GM12801 (cell line): ENCODE results near the gene KIZ.

Experiments
- TF ChIP-seq, protein P1 (sequence below): IDR thresholded peaks from one replicate; pipeline ENCODE4 v1.5.1; 2011; ENCODE audit warnings: control low read depth; ENCODE audit not compliant: insufficient read length; ENCODE audit errors: extremely low read depth

Gene KIZ

DNA sequence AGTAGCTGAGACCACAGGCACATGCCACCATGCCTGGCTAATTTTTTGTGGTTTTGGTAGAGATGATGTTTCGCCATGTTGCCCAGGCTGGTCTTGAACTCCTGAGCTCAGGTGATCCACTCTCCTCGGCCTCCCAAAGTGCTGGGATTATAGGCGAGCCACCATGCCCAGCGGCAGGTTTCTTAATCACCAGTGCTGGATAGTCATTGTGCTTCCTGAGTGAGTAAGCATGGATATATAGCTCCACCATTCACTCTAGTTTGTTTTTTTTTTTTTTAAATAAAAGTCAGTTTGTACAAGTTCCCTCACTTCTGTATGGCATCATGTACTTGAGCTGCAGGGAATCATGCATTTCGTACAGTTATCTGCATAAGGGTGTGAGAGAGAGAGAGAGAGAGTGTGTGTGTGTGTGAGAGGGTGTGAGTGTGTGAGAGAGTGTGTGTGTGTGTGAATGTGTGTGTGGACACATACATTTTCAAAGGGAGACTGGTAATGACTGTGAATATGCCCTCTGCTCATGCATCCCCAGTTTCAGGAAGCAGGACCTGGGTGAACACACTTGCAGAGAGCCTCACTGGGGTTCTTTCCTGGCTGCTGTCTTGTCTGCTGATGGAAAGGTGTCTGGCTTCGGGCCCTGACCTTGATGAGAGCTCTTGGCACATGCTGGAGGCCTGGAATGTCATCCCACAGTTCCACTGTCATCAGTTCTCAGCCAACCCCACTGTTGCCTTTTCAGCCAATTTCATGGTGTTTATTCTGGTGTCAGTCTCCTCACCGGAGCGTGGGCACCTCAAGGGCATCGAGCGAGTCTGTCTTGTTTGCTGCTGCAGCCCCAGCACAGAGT is 112.3 kb downstream of the KIZ start:
- TF ChIP-seq, protein P1, sequence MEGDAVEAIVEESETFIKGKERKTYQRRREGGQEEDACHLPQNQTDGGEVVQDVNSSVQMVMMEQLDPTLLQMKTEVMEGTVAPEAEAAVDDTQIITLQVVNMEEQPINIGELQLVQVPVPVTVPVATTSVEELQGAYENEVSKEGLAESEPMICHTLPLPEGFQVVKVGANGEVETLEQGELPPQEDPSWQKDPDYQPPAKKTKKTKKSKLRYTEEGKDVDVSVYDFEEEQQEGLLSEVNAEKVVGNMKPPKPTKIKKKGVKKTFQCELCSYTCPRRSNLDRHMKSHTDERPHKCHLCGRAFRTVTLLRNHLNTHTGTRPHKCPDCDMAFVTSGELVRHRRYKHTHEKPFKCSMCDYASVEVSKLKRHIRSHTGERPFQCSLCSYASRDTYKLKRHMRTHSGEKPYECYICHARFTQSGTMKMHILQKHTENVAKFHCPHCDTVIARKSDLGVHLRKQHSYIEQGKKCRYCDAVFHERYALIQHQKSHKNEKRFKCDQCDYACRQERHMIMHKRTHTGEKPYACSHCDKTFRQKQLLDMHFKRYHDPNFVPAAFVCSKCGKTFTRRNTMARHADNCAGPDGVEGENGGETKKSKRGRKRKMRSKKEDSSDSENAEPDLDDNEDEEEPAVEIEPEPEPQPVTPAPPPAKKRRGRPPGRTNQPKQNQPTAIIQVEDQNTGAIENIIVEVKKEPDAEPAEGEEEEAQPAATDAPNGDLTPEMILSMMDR = no peak

DNA sequence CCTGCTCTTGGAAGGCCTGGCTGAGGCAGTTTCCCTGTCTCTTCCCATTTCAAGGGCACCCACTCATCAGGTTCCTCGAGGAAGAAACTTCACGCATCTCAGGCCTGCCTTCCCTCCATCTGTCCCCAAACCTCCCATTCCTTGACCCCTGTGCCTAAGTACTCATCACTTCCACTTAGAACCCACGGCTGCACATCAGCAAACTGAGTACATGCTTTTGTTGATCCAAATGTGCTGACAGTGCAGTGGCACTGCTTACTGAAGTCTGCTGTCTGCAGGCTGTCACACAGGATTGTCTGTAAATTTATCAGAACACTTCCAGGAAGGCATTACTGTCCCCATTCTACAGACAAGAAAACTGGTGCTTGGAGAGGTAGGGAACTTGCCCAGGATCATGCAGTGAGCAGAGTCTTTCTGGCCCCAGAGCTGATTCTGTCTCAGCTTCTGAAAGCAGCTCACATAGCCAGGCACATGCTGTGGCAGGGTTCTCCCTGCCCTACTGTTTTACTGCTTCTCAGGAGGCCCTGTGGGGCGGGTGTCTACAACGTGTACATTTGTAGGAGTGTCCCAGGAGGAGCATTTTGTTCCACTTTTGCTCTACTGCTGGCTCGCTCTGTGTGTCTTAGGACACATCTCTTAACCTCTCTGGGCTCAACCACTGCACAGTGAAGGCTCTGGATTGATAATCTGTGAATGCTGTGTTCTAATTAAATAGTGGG is 113.1 kb downstream of the KIZ start:
- TF ChIP-seq, protein P1 = no peak

DNA sequence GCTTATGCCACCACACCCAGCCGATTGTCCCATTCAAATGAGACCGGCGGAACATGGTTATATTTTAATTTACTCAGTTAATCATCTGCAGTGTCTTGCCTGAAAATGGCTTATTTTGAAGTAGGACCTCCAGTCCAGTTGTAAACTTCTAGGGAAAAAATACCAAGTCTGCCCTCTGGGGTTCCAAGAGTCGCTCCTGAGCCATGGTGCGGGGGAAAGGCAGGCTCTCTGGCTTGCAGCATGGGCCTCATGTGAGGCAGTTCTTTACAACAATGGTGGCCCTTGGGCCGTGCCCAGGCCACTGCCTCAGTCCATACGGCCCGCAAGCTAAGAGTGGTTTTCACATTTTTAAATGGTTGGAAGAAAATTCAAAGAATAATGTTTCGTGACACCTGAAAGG is 114.5 kb downstream of the KIZ start:
- TF ChIP-seq, protein P1 = no peak

DNA sequence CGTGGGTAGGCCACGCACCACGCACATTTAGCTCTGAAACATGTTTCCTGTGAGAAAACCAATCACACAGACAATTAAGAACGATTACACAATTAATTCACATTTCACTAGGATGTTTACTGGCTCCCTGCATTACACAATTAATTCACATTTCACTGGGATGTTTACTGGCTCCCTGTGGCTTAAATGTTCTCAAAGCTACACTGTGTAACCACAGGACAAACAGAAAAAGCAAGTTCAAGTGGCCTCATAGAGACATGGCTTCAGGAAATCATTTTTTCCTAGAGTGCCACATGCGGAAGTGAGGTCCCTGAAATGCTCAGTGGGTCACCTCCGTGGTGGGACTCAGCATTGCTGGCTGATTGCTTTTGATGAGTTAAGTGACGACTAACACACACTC is 115.5 kb downstream of the KIZ start:
- TF ChIP-seq, protein P1 = no peak

DNA sequence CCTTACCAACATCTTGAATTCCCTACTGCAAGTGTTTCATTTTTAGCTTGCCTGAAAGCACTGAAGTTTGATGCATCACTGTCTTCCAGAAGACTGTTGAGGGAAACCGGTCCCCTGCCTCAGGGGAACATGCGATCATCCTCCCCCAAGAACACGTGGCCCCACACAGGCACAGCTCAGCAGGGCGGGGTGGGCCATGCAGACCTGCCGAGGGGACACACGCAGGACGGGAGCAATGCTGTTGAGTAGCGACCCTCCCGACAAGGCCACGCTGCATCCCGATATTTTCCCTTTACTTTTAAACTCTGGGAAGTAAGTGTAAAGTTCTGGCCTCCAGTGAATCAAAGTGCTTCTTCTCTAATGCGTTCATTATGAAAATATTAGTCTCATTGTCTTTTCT is 117.9 kb downstream of the KIZ start:
- TF ChIP-seq, protein P1 = no peak

DNA sequence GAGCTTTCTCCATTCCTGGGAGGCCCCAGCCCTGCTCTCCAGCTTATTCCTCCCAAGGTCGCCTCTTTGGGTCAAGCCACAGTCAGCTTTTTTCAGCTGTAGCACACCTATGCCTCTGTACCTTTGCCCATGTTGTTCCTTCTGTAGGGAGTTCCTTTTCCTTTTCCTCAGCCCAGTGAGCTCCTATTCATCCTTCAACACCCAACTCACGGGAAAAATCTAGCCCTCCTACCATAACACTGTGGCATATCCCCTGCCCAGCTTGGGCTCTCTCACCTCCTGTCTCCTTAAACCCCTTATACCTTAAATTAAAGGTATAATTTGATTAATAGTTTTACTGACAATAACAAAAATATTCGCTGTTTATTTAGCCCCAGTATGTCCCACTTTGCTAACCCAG is 118.9 kb downstream of the KIZ start:
- TF ChIP-seq, protein P1 = no peak

DNA sequence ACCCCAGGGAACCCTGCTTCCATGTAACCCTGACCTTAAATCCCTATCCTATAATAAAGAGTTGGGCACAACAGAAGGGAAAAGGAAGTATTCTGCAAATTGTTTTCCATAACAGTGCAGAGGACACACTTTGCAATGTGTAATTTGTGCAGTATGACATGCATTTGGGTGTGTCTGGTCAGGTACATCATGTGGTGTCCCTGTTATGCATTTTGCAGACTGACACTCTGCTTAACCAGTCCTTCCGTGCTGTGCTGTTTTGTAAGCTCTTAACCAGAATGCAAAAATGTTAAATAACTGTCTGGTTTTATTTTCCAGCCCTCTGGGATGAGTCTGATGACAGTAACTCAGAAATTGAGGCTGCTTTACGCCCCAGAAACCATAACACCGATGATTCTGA is 120.3 kb downstream of the KIZ start:
- TF ChIP-seq, protein P1 = no peak
